Fibroblast of skin of abdomen (primary cell): ENCODE data around the gene NDUFAF3.
"Not testable (repeated sequence)": the region's sequence is repeated elsewhere in the genome, so short reads cannot be mapped to it uniquely, and the experiment has no call there.

Experiments
- DNase-seq: peaks from one replicate; pipeline ENCODE4 v3.0.0-alpha.2; 2013

The NDUFAF3 gene

DNA sequence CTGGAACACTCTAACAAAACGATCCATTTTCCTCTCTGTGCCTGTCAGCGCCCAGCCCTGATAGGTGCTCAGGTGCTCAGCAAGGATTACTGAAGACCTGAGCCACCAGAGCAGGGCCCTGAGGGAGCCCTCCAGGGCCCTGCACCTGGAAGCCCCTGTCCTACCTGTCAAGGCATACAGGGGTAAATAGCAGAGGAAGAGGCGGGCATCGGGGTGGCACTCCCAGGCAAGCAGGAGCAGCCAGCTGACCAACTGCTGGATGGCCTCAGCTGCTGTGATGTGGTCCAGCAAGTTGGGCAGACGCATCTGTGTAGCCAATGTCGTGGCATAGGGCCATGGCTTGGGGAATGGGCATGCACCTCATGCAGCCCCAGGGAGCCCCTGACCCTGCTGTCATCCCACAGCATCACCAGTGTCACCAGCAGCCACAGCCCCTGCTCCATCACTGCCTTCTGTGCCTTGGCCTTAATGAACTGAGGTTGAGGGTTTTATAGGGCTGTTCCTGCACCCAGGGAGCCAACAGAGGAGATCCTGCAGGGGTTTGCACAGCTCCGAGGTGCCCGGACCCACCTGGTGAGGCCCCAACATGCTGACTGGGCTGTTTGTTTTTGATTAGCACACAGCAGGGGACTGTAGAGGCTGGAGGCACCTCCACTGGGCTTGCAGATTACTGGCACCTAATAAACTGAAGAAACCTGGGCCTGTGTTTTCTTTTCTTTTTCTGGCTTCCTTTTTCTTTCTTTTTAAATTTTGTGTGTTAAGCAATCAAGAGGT, 22.6 kb upstream of the NDUFAF3 start:
- DNase-seq = no peak

GRCh38 chr3:49001155-49001554, 20.8 kb upstream of the NDUFAF3 start:
- no peak for DNase-seq

GRCh38 chr3:49004352-49005302, 17.3 kb upstream of the NDUFAF3 start:
- DNase-seq = no peak

DNA sequence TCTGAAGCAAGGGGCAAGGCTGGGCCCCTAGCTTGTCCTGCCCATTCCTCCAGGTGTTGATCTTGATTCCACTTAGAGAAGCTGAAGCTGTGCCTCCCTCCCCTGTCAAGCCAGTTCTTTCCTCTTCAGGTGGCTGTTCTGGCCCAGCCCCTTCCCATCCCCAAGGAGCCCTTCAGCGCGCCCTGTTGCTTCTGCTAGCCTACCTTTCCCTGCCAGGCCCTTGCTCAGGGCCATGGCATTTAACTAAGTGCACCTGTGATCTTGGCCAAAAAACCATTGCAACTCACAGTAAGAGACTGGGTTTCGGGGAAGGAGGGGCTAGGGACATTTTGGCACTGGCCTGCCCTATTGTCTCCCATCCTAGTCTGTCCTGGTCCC, 16.6 kb upstream of the NDUFAF3 start:
- no peak for DNase-seq

GRCh38 chr3:49005998-49006397, 15.9 kb upstream of the NDUFAF3 start:
- DNase-seq = no peak

- DNase-seq = peak; percentile 31
Measured at GRCh38 chr3:49006408-49007067, 15.4 kb upstream of the NDUFAF3 start.

DNA sequence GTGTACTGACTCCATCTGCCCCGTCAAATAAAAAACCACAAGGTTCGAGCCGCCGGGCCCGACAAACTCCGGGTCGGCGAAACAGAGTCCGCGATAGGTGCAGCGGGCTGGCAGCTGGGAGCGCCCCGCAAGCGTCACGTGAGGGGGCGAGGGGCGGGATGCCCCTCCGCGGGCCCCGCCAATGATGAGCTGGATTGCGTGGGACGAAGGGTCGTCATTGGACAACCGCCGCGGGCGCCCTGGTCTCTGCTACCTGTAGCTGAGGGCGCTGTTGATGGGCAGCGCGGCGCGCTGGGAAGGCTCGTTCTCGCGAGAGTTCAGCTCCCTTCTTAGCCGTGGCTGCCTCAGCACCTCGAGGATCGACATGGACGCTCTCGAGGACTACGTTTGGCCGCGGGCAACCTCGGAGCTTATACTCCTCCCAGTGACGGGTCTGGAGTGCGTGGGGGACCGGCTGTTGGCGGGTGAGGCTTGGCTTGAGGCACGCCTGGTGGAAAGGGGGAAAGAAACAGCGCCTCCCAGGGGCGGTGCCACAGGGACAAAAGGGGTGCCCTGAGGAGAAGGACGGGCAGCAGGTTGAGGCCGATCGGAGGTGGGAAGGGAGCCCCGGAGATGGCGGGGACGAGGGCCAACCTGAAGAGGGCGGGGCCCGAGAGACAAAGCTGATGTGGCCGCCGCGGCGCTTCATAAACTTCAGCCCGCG, 14.7 kb upstream of the NDUFAF3 start, which contains the start of gene WDR6:
Gene WDR6 (plus strand): TSS at position 324 of the 703 bp plus-strand sequence. CDS start 41 bp downstream, at position 365.
- DNase-seq = peak; percentile 99

- peak; percentile 90 for DNase-seq
Measured at GRCh38 chr3:49007771-49008528, 14.0 kb upstream of the NDUFAF3 start.

DNA sequence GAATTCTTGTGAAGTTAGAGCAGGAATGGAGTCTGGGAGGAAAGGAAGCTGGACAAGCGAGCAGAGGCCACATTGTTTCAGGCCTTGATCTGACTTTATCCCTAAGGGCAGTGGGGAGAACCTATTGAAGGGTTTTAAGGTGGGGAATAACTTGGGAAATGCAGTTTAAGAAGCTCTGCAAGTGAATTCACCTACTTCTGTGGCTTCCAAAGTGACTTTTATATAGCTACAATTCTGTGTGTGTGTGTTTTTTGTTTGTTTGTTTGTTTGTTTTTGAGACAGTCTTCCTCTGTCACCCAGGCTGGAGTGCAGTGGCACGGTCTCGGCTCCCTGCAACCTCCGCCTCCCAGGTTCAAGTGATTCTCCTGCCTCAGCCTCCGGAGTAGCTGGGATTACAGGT, 13.3 kb upstream of the NDUFAF3 start:
- DNase-seq = not testable (repeated sequence)

DNA sequence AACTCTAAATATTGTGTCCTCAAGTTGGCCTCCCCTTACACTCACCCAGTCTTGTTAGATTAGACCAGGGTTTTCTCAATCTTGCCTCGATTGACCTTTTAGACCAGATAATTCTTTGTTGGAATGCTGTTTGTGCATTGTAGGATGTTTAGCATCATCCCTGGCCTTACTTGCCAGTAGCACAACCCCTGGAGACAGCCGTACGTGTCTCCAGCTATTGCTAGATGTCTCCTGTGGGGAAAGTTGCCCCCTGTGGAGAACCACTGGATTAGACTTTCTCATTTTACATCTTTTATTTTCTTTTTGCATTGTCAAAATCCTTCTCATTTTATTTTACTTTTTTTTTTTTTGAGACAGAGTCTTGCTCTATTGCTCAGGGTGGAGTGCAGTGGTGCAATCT, 12.5 kb upstream of the NDUFAF3 start:
- no peak for DNase-seq

GRCh38 chr3:49012441-49013017, 9.4 kb upstream of the NDUFAF3 start:
- DNase-seq = no peak

DNA sequence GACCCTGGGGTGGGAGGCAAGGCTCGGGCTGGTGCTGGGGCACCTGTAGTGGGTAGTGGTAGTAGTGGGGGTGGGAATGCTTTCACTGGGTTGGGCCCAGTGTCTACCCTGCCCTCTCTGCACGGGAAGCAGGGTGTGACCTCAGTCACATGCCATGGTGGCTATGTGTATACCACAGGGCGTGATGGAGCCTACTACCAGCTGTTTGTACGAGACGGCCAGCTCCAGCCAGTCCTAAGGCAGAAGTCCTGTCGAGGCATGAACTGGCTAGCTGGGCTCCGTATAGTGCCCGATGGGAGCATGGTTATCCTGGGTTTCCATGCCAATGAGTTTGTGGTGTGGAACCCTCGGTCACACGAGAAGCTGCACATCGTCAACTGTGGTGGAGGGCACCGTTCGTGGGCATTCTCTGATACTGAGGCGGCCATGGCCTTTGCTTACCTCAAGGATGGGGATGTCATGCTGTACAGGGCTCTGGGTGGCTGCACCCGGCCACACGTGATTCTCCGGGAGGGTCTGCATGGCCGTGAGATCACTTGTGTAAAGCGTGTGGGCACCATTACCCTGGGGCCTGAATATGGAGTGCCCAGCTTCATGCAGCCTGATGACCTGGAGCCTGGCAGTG, 8.7 kb upstream of the NDUFAF3 start:
- no peak for DNase-seq

GRCh38 chr3:49013738-49014660, 7.9 kb upstream of the NDUFAF3 start:
- DNase-seq = no peak

- no peak for DNase-seq
Measured at GRCh38 chr3:49015072-49015471, 6.8 kb upstream of the NDUFAF3 start.

DNA sequence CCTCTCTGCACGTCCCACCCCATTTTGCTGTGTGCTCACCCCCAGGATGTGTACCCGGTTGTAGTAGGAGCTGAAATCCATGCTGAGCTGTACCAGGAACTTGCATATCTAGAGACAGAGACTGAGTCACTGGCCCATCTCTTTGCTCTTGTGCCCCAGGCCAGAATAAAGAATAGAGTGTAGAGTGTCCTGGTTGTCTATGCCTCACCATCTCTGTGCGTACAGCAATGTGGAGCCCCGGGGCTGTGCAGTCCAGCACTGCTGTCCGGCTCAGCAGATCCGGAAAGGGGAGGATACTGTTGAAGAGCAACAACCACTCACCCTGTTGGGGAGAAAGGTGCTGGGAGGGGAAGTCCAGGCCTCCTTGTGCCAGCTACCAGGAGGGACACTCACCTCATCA, 6.2 kb upstream of the NDUFAF3 start:
- DNase-seq = no peak

GRCh38 chr3:49016414-49017228, 5.3 kb upstream of the NDUFAF3 start:
- DNase-seq = no peak

GRCh38 chr3:49017229-49017970, 4.5 kb upstream of the NDUFAF3 start:
- no peak for DNase-seq
